Measurements from ENCODE around the gene SUMO1.

- TF ChIP-seq POLR2A (IDR thresholded peaks at IDR 0.05; ENCODE audit: low read depth, low read length) (peak; percentile 98), CTCF (IDR thresholded peaks at IDR 0.05; ENCODE audit: extremely low read depth in 1 of 2, insufficient read depth in 1 of 2, low read depth in 1 of 2, low read length in 2 of 2) (no peak), GATA2 (IDR thresholded peaks at IDR 0.05; ENCODE audit: insufficient read depth, insufficient read length, low read depth, low read length) (no peak), POLR2AphosphoS5 (IDR thresholded peaks at IDR 0.05; ENCODE audit: insufficient read depth, low read depth, low read length) (peak; percentile 98), FOS (IDR thresholded peaks at IDR 0.05; ENCODE audit: borderline replicate concordance, insufficient read depth, low read length) (no peak), EZH2 (IDR thresholded peaks at IDR 0.05; ENCODE audit: borderline replicate concordance, low read depth, low read length, severe bottlenecking) (no peak), MYC (IDR thresholded peaks at IDR 0.05; ENCODE audit: low read depth, low read length) (peak; percentile 93)
Measured at GRCh38 chr2:202265467-202266277, 27.3 kb upstream of the SUMO1 start, which contains the start of gene NOP58.
